Activated T-cell treated with anti-CD3 and anti-CD28 coated beads, Interleukin-2, amount 50 U/mL, for 72 hours (primary cell): ENCODE data around the gene TINAGL1. TPM values are rescaled to one million over a fixed set of nuclear protein-coding genes. Genes with fewer than 3 reads are reported as not detected.

Experiments
- ATAC-seq, 2 donors: fragments of 150-1000 bp; cut with Tn5 transposase; replicated peaks in 1 of 2; 2 replicates each; pipeline ENCODE4 v1.10.0; 2021; ENCODE audit warnings: moderate library complexity in 2 of 2, mild to moderate bottlenecking in 1 of 2
- DNase-seq, 2 donors: peaks; one replicate each; pipeline ENCODE4 v3.0.0; 2021 to 2022; ENCODE audit warnings: mixed read lengths in 1 of 2
- H3K27ac Mint-ChIP-seq: one replicate; pipeline ENCODE4 v1.8.0; 2022; ENCODE audit warnings: mild to moderate bottlenecking, moderate library complexity, mixed read lengths
- H3K27me3 Mint-ChIP-seq: one replicate; pipeline ENCODE4 v1.8.0; 2022; ENCODE audit warnings: low read depth, mixed read lengths
- H3K36me3 Mint-ChIP-seq, 2 donors: one replicate each; pipeline ENCODE4 v1.8.0; 2022; ENCODE audit warnings: mixed read lengths in 2 of 2, mild to moderate bottlenecking in 1 of 2; ENCODE audit not compliant: insufficient read depth in 2 of 2
- H3K4me1 Mint-ChIP-seq: one replicate; pipeline ENCODE4 v1.8.0; 2022; ENCODE audit warnings: low read depth, mixed read lengths
- H3K4me3 Mint-ChIP-seq, 2 donors: one replicate each; pipeline ENCODE4 v1.8.0; 2022; ENCODE audit warnings: mild to moderate bottlenecking in 2 of 2, mixed read lengths in 2 of 2, moderate library complexity in 2 of 2
- H3K9me3 Mint-ChIP-seq, 2 donors: one replicate each; pipeline ENCODE4 v1.8.0; 2022; ENCODE audit warnings: mixed read lengths in 2 of 2
- total RNA-seq, 2 donors: library from RNA; stranded (reverse); gene quantifications; one replicate each; pipeline ENCODE4 v1.2.3, GENCODE V29; 2022

TINAGL1 gene
- not detected for total RNA-seq

DNA sequence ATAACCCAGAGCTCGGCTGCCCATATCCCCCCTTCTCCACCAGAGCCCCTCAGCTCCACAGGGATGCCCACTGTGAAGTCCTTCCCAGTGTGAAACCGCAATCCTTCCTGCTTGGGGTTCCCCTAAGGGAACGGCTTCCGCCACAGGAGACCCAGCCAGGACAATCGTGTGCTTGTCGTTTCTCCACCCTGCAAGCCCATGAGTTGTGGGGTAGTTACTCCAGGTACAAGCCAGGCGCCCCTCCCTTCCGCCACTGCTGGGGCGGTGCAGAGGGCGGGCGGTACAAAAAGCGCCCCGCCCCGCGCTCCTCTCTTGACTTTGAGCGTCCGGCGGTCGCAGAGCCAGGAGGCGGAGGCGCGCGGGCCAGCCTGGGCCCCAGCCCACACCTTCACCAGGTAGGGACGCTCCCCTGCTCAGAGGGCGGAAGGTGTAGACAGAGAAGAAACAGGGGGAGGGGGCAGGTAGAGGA lies at the start of gene TINAGL1:
Gene TINAGL1, plus strand, starts transcription at position 315 of the 469 bp plus-strand sequence. CDS start 634 bp downstream, outside the sequence.
- Mint-ChIP-seq H3K4me1 (no peaks in the 10 kb centered on the region), H3K36me3 (no peaks in the 10 kb centered on the region), H3K27ac (no peak within 1 kb of the TSS), H3K9me3 (no peaks in the 10 kb centered on the region), H3K27me3 (peaks cover 5% of the 10 kb centered on the region), H3K4me3 (no peak within 1 kb of the TSS)
- ATAC-seq (peak; percentile 30 to 36), DNase-seq (no peak)

DNA sequence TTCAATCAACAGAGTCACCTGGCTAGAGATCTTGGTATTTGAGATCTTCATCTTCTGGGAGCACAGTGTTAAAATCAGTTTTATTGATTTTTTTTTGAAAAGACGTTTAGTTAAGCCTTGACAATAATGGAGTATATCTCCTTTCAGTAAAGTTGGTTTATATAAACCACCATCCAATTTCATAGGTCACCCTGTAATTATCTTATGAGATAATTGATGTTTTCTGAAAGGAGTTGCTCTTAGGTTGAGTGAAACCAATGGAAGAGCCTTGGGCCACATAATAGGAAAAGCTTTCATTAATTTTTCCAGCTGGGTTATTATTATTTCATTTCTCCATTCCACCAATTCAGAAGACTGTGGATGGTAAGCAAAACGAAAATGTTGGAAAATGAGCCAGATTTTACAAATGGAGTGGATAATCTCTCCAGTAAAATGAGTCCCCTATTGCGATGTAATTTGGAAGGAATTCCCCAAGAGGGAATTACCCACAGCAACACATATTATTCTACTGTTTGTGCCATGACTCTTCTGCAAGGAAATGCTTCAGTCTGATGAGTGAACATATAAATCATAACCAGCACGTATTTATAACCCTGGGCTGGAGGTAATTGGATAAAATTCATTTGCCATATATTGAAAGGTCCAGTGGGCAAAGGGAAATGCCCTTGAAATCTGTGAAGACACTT lies 46.2 kb upstream of the TINAGL1 start:
- Mint-ChIP-seq H3K36me3 (no peaks in the 10 kb centered on the region), H3K27me3 (peaks cover 4% of the 10 kb centered on the region), H3K27ac (no peak overlapping the region), H3K4me3 (no peak overlapping the region), H3K4me1 (no peaks in the 10 kb centered on the region), H3K9me3 (no peaks in the 10 kb centered on the region)
- DNase-seq = no peak
- ATAC-seq = no peak

GRCh38 chr1:31531177-31531999 lies 44.9 kb upstream of the TINAGL1 start:
- Mint-ChIP-seq H3K27me3 (peaks cover 4% of the 10 kb centered on the region), H3K36me3 (no peaks in the 10 kb centered on the region), H3K27ac (no peak overlapping the region), H3K9me3 (no peaks in the 10 kb centered on the region), H3K4me3 (no peak overlapping the region), H3K4me1 (peaks cover 9% of the 10 kb centered on the region)
- ATAC-seq (no peak), DNase-seq (no peak)

DNA sequence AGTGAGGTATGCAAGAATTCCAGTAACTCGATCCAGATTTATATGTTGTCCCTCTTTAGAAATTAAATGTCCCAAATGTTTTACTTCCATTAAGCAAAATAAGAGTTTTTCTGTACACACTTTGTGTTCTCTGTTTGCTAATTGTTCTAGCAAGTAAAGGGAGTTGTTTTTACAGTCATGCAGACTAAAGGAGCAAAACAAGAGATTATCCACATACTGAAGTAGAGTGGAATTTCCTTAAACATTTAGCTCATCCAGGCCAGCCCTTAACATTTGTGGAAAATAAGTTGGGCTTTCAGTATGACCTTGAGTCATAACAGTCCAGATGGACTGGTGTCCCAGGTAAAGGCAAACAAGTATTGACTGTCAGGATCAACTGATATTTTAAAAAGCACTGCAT lies 44.1 kb upstream of the TINAGL1 start:
- DNase-seq (no peak), ATAC-seq (no peak)
- H3K27me3 Mint-ChIP-seq = peaks cover 6% of the 10 kb centered on the region
- no peak overlapping the region for H3K4me3 Mint-ChIP-seq
- no peaks in the 10 kb centered on the region for H3K36me3 Mint-ChIP-seq
- H3K4me1 Mint-ChIP-seq = peaks cover 10% of the 10 kb centered on the region
- H3K9me3 Mint-ChIP-seq = no peaks in the 10 kb centered on the region
- H3K27ac Mint-ChIP-seq = no peak overlapping the region

DNA sequence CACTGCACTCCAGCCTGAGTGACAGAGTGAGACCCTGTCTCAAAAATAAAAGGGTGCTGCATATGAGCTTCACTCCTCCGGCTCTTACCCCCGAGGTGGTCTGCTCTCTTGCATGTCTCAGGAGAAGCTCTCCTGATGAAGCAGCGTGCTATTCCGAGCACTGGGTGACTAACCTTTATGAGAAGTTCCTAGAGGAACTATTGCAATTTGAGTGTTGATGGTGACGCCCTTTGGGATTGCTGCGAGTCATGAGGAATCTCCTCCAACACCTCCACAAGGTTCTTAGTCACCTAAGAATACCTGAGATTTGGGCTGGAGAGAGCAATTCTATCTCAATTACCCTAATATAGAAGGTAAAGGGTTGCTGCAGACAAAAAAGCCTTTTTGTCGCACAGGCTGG lies 40.8 kb upstream of the TINAGL1 start:
- DNase-seq = no peak
- H3K27me3 Mint-ChIP-seq = peaks cover 9% of the 10 kb centered on the region
- peaks cover 10% of the 10 kb centered on the region for H3K4me1 Mint-ChIP-seq
- H3K27ac Mint-ChIP-seq = no peak overlapping the region
- peak overlapping the region in 1 of 2 donors; percentile 59 for H3K4me3 Mint-ChIP-seq
- H3K36me3 Mint-ChIP-seq = no peaks in the 10 kb centered on the region
- ATAC-seq = no peak
- no peaks in the 10 kb centered on the region for H3K9me3 Mint-ChIP-seq

DNA sequence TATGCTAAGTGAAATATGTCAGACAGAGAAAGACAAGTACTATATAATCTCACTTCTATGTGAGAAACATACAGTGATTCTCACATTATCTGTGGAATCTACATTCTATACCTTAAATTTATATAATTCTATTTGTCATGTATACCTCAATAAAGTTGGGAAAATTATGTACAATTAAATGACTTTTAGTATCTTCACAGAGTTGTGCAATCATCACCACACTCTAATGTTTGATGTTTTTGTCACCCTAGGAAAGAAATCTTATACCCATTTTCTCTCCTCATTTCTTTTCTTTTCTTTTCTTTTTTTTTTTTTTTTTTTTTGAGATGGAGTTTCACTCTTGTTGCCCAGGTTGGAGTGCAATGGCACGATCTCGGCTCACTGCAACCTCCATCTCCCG lies 37.0 kb upstream of the TINAGL1 start:
- Mint-ChIP-seq H3K36me3 (no peaks in the 10 kb centered on the region), H3K27ac (no peak overlapping the region), H3K4me3 (no peak overlapping the region), H3K27me3 (peaks cover 8% of the 10 kb centered on the region), H3K4me1 (peaks cover 10% of the 10 kb centered on the region), H3K9me3 (no peaks in the 10 kb centered on the region)
- DNase-seq = no peak
- no peak for ATAC-seq

GRCh38 chr1:31541194-31541593 lies 35.1 kb upstream of the TINAGL1 start:
- Mint-ChIP-seq H3K27me3 (peaks cover 5% of the 10 kb centered on the region), H3K4me3 (no peak overlapping the region), H3K27ac (no peak overlapping the region), H3K9me3 (no peaks in the 10 kb centered on the region), H3K36me3 (no peaks in the 10 kb centered on the region), H3K4me1 (peaks cover 3% of the 10 kb centered on the region)
- ATAC-seq (no peak), DNase-seq (no peak)

DNA sequence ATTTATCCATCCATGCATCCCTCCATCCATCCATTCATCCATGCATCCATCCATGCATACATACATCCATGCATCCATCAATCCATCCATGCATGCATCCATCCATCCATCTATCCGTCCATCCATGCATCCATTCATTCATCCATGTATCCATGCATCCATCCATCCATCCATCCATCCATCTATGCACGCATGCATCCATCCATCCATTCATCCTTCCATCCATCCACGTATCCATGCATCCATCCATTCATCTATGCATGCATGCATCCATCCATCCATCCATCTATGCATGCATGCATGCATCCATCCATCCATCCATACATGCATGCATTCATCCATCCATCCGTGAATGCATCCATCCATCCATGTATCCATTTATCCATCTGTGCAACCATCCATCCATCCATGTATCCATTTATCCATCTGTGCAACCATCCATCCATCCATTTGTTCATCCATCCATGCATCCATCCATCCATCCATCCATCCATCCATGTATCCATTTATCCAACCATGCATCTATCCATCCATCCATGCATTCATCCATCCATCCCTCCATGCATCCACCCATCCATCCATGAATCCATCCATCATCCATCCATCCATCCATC lies 30.3 kb upstream of the TINAGL1 start:
- no peaks in the 10 kb centered on the region for H3K9me3 Mint-ChIP-seq
- no peak for DNase-seq
- no peak overlapping the region for H3K4me3 Mint-ChIP-seq
- peaks cover 9% of the 10 kb centered on the region for H3K4me1 Mint-ChIP-seq
- H3K27ac Mint-ChIP-seq = no peak overlapping the region
- peaks cover 11% of the 10 kb centered on the region for H3K27me3 Mint-ChIP-seq
- ATAC-seq = no peak
- no peaks in the 10 kb centered on the region for H3K36me3 Mint-ChIP-seq

DNA sequence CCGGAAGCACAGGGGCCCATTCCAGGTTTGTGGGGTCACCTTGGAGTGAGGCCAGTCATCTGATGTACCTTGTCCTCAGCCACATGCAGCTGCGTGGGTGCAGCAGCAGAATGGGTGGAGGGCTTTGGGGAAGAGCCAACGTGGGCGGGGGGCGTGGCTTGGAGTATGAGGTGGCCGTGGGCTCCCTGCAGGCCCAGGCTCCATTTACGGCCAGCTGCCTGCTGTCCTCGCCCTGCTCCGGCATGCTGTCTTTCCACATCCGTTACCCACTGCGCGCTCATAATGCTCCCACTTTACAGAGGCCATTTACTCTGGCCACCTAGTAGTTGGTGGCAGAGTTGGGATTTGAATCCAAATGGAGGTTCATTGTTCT lies 27.8 kb upstream of the TINAGL1 start:
- DNase-seq = peak in 1 of 2 donors; percentile 8
- peaks cover 9% of the 10 kb centered on the region for H3K4me1 Mint-ChIP-seq
- H3K36me3 Mint-ChIP-seq = no peaks in the 10 kb centered on the region
- no peaks in the 10 kb centered on the region for H3K9me3 Mint-ChIP-seq
- H3K27ac Mint-ChIP-seq = no peak overlapping the region
- no peak overlapping the region for H3K4me3 Mint-ChIP-seq
- ATAC-seq = peak; percentile 12 to 36
- peaks cover 11% of the 10 kb centered on the region for H3K27me3 Mint-ChIP-seq

- Mint-ChIP-seq H3K27me3 (peaks cover 11% of the 10 kb centered on the region), H3K4me1 (peaks cover 9% of the 10 kb centered on the region), H3K9me3 (no peaks in the 10 kb centered on the region), H3K36me3 (no peaks in the 10 kb centered on the region), H3K4me3 (peak overlapping the region; percentile 56 to 69), H3K27ac (no peak overlapping the region)
- DNase-seq = peak; percentile 84 to 92
- ATAC-seq = peak; percentile 89 to 91
Measured at GRCh38 chr1:31548907-31549808, 27.2 kb upstream of the TINAGL1 start.

- peaks cover 9% of the 10 kb centered on the region for H3K4me1 Mint-ChIP-seq
- H3K9me3 Mint-ChIP-seq = no peaks in the 10 kb centered on the region
- no peak overlapping the region for H3K27ac Mint-ChIP-seq
- H3K36me3 Mint-ChIP-seq = no peaks in the 10 kb centered on the region
- peaks cover 11% of the 10 kb centered on the region for H3K27me3 Mint-ChIP-seq
- H3K4me3 Mint-ChIP-seq = peak overlapping the region; percentile 56 to 69
- DNase-seq (no peak), ATAC-seq (peak in 1 of 2 donors; percentile 44)
Measured at GRCh38 chr1:31549809-31550620, 26.3 kb upstream of the TINAGL1 start.

DNA sequence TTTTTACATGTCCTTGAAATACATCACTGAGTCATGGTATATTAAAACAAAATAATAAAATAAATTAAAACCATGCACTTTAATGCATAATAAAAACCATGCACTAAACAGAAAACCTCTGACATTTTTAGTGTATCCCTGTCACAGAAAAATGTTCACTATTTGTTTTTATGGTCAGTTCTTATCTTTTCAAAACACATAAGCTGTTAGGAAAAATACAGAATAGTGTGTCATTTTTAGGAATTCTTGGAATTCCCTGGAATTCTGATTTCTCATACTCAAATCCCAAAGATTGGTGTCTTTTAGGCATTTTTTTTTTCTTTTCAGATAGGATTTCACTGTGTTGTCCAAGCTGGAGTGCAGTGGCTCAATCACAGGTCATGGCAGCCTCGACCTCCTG lies 25.1 kb upstream of the TINAGL1 start:
- Mint-ChIP-seq H3K36me3 (no peaks in the 10 kb centered on the region), H3K9me3 (no peaks in the 10 kb centered on the region), H3K27ac (no peak overlapping the region), H3K27me3 (peaks cover 14% of the 10 kb centered on the region), H3K4me1 (peaks cover 9% of the 10 kb centered on the region), H3K4me3 (no peak overlapping the region)
- ATAC-seq = no peak
- DNase-seq = no peak
